Calu3 (cell line): ENCODE data around the gene CLTCL1. TPM values are rescaled to one million over a fixed set of nuclear protein-coding genes. Genes with fewer than 3 reads are reported as not detected.

Experiments
- BruUV-seq: library from RNA; stranded (reverse); fragments of 400-500 nt; replicated peaks from 2 replicates; lab custom pipeline; 2021; lab: Mats Ljungman, UMichigan
- CTCF ChIA-PET: fragments of 300-600 bp; sonication (Branson Sonifier 250); formaldehyde crosslinking; loops from one replicate; lab custom pipeline; 2022; ENCODE audit warnings: antibody characterized with exemption; lab: Charles Lee
- DNase-seq: peaks from one replicate; pipeline ENCODE4 v3.0.0; 2022
- H3K27ac Mint-ChIP-seq: one replicate; pipeline ENCODE4 v1.8.0; 2022; ENCODE audit warnings: mixed read lengths; ENCODE audit not compliant: unreplicated experiment
- H3K27me3 Mint-ChIP-seq: one replicate; pipeline ENCODE4 v1.8.0; 2022; ENCODE audit warnings: mixed read lengths; ENCODE audit not compliant: unreplicated experiment
- H3K36me3 Mint-ChIP-seq: one replicate; pipeline ENCODE4 v1.8.0; 2022; ENCODE audit warnings: mild to moderate bottlenecking, moderate library complexity, mixed read lengths; ENCODE audit not compliant: insufficient read depth, unreplicated experiment
- H3K4me1 Mint-ChIP-seq: one replicate; pipeline ENCODE4 v1.8.0; 2022; ENCODE audit warnings: mild to moderate bottlenecking, low read depth, mixed read lengths; ENCODE audit not compliant: unreplicated experiment
- H3K4me3 Mint-ChIP-seq: one replicate; pipeline ENCODE4 v1.8.0; 2022; ENCODE audit warnings: mild to moderate bottlenecking, low read depth, moderate library complexity, mixed read lengths; ENCODE audit not compliant: unreplicated experiment
- H3K9me3 Mint-ChIP-seq: one replicate; pipeline ENCODE4 v1.8.0; 2022; ENCODE audit warnings: low read depth, mixed read lengths; ENCODE audit not compliant: unreplicated experiment
- intact Hi-C: fragments of 100-400 bp; cut with micrococcal nuclease; formaldehyde crosslinking; loops from one replicate; pipeline ENCODE4 v1.10.0; 2022; ENCODE audit not compliant: unreplicated experiment
- total RNA-seq: library from RNA; stranded (reverse); gene quantifications from 2 replicates; pipeline ENCODE4 v1.2.3, GENCODE V29; 2022
- TF ChIP-seq, protein P1 (sequence below): fragments of 200-600 bp; IDR thresholded peaks from one replicate; pipeline ENCODE4 v1.8.0; 2022; ENCODE audit warnings: antibody characterized with exemption; ENCODE audit not compliant: unreplicated experiment

Gene CLTCL1
- total RNA-seq, 1 experiment from 2014 or later, result 2.9 TPM

DNA sequence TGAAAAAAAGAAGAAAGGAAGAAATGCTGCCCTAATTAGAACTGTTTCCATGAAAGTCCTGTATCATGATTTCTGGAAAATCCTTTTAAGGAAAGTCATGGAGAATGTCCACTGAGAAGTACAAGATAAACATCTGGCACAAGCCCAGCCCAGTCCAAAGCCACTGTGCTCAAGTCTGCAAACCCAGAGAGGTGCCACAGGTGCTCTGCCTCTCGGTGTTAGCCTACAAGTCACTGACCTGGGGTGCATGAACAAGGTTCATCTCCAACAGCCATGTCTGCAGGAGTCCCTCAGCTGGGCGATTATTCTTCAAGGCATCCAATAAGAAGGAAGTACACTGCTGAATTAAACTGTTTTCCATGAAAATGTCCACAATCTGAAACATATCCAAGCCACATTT, 61.9 kb downstream of the CLTCL1 start:
- no peak for DNase-seq
- TF ChIP-seq, protein P1, sequence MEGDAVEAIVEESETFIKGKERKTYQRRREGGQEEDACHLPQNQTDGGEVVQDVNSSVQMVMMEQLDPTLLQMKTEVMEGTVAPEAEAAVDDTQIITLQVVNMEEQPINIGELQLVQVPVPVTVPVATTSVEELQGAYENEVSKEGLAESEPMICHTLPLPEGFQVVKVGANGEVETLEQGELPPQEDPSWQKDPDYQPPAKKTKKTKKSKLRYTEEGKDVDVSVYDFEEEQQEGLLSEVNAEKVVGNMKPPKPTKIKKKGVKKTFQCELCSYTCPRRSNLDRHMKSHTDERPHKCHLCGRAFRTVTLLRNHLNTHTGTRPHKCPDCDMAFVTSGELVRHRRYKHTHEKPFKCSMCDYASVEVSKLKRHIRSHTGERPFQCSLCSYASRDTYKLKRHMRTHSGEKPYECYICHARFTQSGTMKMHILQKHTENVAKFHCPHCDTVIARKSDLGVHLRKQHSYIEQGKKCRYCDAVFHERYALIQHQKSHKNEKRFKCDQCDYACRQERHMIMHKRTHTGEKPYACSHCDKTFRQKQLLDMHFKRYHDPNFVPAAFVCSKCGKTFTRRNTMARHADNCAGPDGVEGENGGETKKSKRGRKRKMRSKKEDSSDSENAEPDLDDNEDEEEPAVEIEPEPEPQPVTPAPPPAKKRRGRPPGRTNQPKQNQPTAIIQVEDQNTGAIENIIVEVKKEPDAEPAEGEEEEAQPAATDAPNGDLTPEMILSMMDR, result no peak
- no TSS peak for BruUV-seq
- H3K9me3 Mint-ChIP-seq, result no peaks in the 10 kb centered on the region
- peaks cover 8% of the 10 kb centered on the region for H3K27me3 Mint-ChIP-seq
- H3K4me1 Mint-ChIP-seq, result no peaks in the 10 kb centered on the region
- CTCF ChIA-PET, result no interaction called here
- no peak overlapping the region for H3K27ac Mint-ChIP-seq
- no peak overlapping the region for H3K4me3 Mint-ChIP-seq
- intact Hi-C loops, result no loop called here
- H3K36me3 Mint-ChIP-seq, result no peaks in the 10 kb centered on the region

DNA sequence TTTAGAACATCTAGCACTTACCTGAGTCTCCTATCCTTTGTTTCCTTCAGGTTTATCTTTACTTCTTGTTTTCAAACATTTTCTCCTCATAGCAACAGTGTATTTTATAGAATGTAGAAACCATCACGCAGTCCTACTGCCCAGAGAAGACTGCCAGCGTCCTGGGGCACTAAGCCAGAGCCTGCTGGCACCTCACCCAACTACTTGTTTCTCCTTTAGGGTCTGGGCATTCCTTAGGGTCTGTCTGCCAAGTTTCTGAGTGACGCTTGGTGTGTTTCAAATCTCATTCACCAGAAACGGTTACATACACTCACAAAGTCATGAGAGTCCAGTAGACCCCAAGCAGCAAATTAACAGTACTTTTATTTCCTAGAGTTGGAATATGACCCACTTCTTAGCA, 63.3 kb downstream of the CLTCL1 start:
- no peak for DNase-seq
- TF ChIP-seq, protein P1, result no peak
- H3K4me3 Mint-ChIP-seq, result no peak overlapping the region
- H3K36me3 Mint-ChIP-seq, result no peaks in the 10 kb centered on the region
- H3K4me1 Mint-ChIP-seq, result no peaks in the 10 kb centered on the region
- no TSS peak for BruUV-seq
- CTCF ChIA-PET, result no interaction called here
- H3K27me3 Mint-ChIP-seq, result no peaks in the 10 kb centered on the region
- intact Hi-C loops, result no loop called here
- no peak overlapping the region for H3K27ac Mint-ChIP-seq
- H3K9me3 Mint-ChIP-seq, result no peaks in the 10 kb centered on the region

DNA sequence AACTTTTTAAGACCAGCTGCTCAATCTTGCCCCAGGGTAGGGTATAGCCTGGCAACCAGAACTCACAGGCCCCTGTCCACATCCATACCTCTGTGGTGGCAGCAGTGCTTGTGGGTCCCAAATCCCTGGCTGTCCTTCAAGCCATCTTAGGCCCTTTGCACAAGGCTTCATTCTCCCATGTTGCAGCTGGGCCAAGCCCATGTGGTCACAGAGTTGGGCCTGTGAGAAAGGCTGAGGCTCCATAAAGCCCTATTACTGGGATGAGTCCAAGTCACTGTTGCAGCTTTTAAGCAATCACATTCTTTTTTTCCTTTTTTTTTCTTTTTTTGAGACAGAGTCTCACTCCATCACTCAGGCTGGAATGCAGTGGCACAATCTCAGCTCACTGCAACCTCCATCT, 65.1 kb downstream of the CLTCL1 start:
- TF ChIP-seq, protein P1, result no peak
- intact Hi-C loops, result no loop called here
- no TSS peak for BruUV-seq
- no peak overlapping the region for H3K27ac Mint-ChIP-seq
- H3K4me1 Mint-ChIP-seq, result no peaks in the 10 kb centered on the region
- no peaks in the 10 kb centered on the region for H3K36me3 Mint-ChIP-seq
- H3K9me3 Mint-ChIP-seq, result no peaks in the 10 kb centered on the region
- no peak for DNase-seq
- H3K27me3 Mint-ChIP-seq, result no peaks in the 10 kb centered on the region
- CTCF ChIA-PET, result no interaction called here
- no peak overlapping the region for H3K4me3 Mint-ChIP-seq

DNA sequence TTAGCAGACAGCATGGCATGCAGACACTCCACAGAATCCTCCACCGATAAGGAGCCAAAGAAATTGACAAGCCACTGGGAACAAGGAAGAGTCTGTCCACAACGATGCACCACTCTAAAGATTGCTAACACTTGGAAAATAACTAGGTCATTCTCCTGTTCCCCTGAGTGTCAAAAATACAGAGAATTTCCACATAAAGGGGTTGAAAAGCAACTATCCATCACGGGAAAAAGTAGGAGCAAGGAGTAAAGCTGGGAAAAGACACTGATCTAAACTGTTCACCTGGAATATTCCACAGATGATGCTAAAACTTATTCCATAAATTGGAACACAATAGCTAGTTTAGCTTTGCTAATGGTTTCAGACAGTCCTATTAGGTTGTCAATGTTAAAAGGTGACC, 66.0 kb downstream of the CLTCL1 start:
- intact Hi-C loops, result no loop called here
- no peak overlapping the region for H3K4me3 Mint-ChIP-seq
- H3K27ac Mint-ChIP-seq, result no peak overlapping the region
- no peaks in the 10 kb centered on the region for H3K4me1 Mint-ChIP-seq
- TF ChIP-seq, protein P1, result no peak
- no peaks in the 10 kb centered on the region for H3K36me3 Mint-ChIP-seq
- no peaks in the 10 kb centered on the region for H3K9me3 Mint-ChIP-seq
- DNase-seq, result no peak
- H3K27me3 Mint-ChIP-seq, result no peaks in the 10 kb centered on the region
- CTCF ChIA-PET, result interaction anchor here (0.6 kb wide), 1 partner anchor 14 kb away, joined by 5 read pairs; no protein-coding TSS in a partner anchor
- BruUV-seq, result no TSS peak
